ENCODE data around the gene ATAT1. TPM values are rescaled to one million over a fixed set of nuclear protein-coding genes. Genes with fewer than 3 reads are reported as not detected.

Gene ATAT1
- total and polyA plus RNA-seq, 2 of the 4 experiments (the other 2 are of a cell fraction), result 5.6 to 15.5 TPM

DNA sequence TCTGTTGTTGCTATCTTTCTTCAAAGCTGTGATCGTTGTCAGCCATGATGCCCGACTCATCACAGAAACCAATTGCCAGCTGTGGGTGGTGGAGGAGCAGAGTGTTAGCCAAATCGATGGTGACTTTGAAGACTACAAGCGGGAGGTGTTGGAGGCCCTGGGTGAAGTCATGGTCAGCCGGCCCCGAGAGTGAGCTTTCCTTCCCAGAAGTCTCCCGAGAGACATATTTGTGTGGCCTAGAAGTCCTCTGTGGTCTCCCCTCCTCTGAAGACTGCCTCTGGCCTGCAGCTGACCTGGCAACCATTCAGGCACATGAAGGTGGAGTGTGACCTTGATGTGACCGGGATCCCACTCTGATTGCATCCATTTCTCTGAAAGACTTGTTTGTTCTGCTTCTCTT is 36.2 kb upstream of the ATAT1 start:
- dilution Hi-C loops (cut with HindIII; ENCODE audit: low sequenced_read_pairs, unreplicated experiment), result no loop called here
- Histone ChIP-seq H3K4ac (ENCODE audit: low read depth, low read length) (peak overlapping the region; percentile 41), H3K27ac (ENCODE audit: insufficient read depth, low read length) (peak overlapping the region; percentile 85; the same call in 1 of the 2 replicates), H3K9ac (ENCODE audit: low read depth, low read length) (no peak overlapping the region; the same call in 1 of the 2 replicates), H3K4me3 (ENCODE audit: insufficient read depth, low read depth, low read length) (no peak overlapping the region), H3K23ac (ENCODE audit: low read depth, low read length) (no peak overlapping the region; the same call in 1 of the 2 replicates), H2AFZ (replicated peaks; ENCODE audit: low read length, poor library complexity) (no peak overlapping the region), H3K36me3 (ENCODE audit: control insufficient read depth, insufficient read depth, low read length) (peaks cover 59% of the 10 kb centered on the region), H2BK5ac (ENCODE audit: low read depth, low read length, poor library complexity, severe bottlenecking) (peak overlapping the region; percentile 16), H3K56ac (ENCODE audit: extremely low read depth, insufficient read depth, low read length) (no peak overlapping the region), H2BK15ac (ENCODE audit: low read depth, low read length) (no peak overlapping the region), H4K20me1 (ENCODE audit: insufficient read depth, low read length) (peaks cover 5% of the 10 kb centered on the region; the same call in 1 of the 2 replicates), H3K79me1 (ENCODE audit: low read depth in 1 of 2, low read length in 2 of 2) (peaks cover 16 to 18% of the 10 kb centered on the region in 2 experiments), H4K5ac (ENCODE audit: low read depth, low read length) (peak overlapping the region; percentile 44; the same call in 1 of the 2 replicates), H3K9me3 (ENCODE audit: control insufficient read depth, insufficient read depth, low read length) (no peaks in the 10 kb centered on the region), H3K18ac (ENCODE audit: low read depth, low read length) (peak overlapping the region; percentile 24; the same call in 1 of the 2 replicates), H3K14ac (replicated peaks; ENCODE audit: low read depth, low read length) (no peak overlapping the region; the same call in 1 of the 2 replicates), H3K4me2 (ENCODE audit: low read depth, low read length) (no peak overlapping the region), H4K91ac (ENCODE audit: insufficient read depth, low read depth, low read length) (0 out of 2 replicates have a peak overlapping the region, but pooled peaks have one; percentile 2), H2BK120ac (ENCODE audit: low read depth, low read length) (no peak overlapping the region), H2AK9ac (replicated peaks; ENCODE audit: low read depth, low read length, poor library complexity) (peak overlapping the region; percentile 17), H3K4me1 (ENCODE audit: control insufficient read depth, insufficient read depth, low read length) (peaks cover 7% of the 10 kb centered on the region), H2BK20ac (ENCODE audit: low read depth, low read length) (no peak overlapping the region), H2AK5ac (ENCODE audit: low read depth, low read length) (no peak overlapping the region; the same call in 1 of the 2 replicates), H3K27me3 (ENCODE audit: control insufficient read depth, insufficient read depth, low read length) (no peaks in the 10 kb centered on the region), H3K9me1 (ENCODE audit: insufficient read depth, low read length) (no peaks in the 10 kb centered on the region; the same call in 1 of the 2 replicates), H4K8ac (ENCODE audit: low read depth in 2 of 2, low read length in 2 of 2) (peak overlapping the region in 1 of 2 experiments; percentile 20; a peak in 2 of 4 replicates)
- TSS peak; percentile 78 for BruUV-seq (replicated peaks)
- WGBS, 2 experiments (ENCODE audit: extremely low coverage in 2 of 2, insufficient read length in 1 of 2), result 100% methylated on average over 4 of the region's 8 CpGs; no CpG with 5 or more reads in 1 of the 2 experiments
- in situ Hi-C loops (cut with MboI; ENCODE audit: low sequenced_read_pairs), result no loop called here
- ChIA-PET POLR2A (ENCODE audit: unreplicated experiment) (interaction anchor here (0.6 kb wide), 1 partner anchor 93 kb away, joined by 3 read pairs; no protein-coding TSS in a partner anchor), CTCF (interaction anchor here (0.8 to 1.4 kb wide), 2 partner anchors 21 to 45 kb away, joined by 3 read pairs; no protein-coding TSS in a partner anchor)
- DNase-seq (no peak), ATAC-seq (ENCODE audit: low read depth) (peak; percentile 12)
- intact Hi-C loops (cut with micrococcal nuclease), result no loop called here
- TF ChIP-seq MXI1 (IDR thresholded peaks at IDR 0.05; ENCODE audit: borderline replicate concordance, low read depth, low read length), result no peak
- no peak for TF ChIP-seq RFX5 (IDR thresholded peaks at IDR 0.05; ENCODE audit: low read depth, low read length)
- TF ChIP-seq, protein P1, sequence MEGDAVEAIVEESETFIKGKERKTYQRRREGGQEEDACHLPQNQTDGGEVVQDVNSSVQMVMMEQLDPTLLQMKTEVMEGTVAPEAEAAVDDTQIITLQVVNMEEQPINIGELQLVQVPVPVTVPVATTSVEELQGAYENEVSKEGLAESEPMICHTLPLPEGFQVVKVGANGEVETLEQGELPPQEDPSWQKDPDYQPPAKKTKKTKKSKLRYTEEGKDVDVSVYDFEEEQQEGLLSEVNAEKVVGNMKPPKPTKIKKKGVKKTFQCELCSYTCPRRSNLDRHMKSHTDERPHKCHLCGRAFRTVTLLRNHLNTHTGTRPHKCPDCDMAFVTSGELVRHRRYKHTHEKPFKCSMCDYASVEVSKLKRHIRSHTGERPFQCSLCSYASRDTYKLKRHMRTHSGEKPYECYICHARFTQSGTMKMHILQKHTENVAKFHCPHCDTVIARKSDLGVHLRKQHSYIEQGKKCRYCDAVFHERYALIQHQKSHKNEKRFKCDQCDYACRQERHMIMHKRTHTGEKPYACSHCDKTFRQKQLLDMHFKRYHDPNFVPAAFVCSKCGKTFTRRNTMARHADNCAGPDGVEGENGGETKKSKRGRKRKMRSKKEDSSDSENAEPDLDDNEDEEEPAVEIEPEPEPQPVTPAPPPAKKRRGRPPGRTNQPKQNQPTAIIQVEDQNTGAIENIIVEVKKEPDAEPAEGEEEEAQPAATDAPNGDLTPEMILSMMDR (conservative IDR thresholded peaks at IDR 0.05; ENCODE audit: low read depth, low read length), result no peak
- TF ChIP-seq, protein P2, sequence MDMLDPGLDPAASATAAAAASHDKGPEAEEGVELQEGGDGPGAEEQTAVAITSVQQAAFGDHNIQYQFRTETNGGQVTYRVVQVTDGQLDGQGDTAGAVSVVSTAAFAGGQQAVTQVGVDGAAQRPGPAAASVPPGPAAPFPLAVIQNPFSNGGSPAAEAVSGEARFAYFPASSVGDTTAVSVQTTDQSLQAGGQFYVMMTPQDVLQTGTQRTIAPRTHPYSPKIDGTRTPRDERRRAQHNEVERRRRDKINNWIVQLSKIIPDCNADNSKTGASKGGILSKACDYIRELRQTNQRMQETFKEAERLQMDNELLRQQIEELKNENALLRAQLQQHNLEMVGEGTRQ (IDR thresholded peaks at IDR 0.05; ENCODE audit: low read depth, low read length), result no peak
- TF ChIP-seq FOS (IDR thresholded peaks at IDR 0.05; ENCODE audit: low read depth, low read length), result no peak
- no peak for TF ChIP-seq CEBPB (IDR thresholded peaks at IDR 0.05; ENCODE audit: low read depth, low read length)
- no peak for TF ChIP-seq MAFK (IDR thresholded peaks at IDR 0.05; ENCODE audit: low read depth, low read length)
- TF ChIP-seq BHLHE40 (IDR thresholded peaks at IDR 0.05; ENCODE audit: low read depth, low read length), result no peak
- TF ChIP-seq RCOR1 (IDR thresholded peaks at IDR 0.05; ENCODE audit: insufficient replicate concordance, low read length), result no peak
- TF ChIP-seq MAZ (IDR thresholded peaks at IDR 0.05; ENCODE audit: borderline replicate concordance, low read depth, low read length), result no peak
- TF ChIP-seq CHD1 (IDR thresholded peaks at IDR 0.05; ENCODE audit: low read depth, low read length), result no peak
- no peak for TF ChIP-seq RAD21 (IDR thresholded peaks at IDR 0.05; ENCODE audit: low read length)
- TF ChIP-seq, protein P3, sequence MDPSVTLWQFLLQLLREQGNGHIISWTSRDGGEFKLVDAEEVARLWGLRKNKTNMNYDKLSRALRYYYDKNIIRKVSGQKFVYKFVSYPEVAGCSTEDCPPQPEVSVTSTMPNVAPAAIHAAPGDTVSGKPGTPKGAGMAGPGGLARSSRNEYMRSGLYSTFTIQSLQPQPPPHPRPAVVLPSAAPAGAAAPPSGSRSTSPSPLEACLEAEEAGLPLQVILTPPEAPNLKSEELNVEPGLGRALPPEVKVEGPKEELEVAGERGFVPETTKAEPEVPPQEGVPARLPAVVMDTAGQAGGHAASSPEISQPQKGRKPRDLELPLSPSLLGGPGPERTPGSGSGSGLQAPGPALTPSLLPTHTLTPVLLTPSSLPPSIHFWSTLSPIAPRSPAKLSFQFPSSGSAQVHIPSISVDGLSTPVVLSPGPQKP (IDR thresholded peaks at IDR 0.05; ENCODE audit: borderline replicate concordance, low read depth, low read length), result no peak
- TF ChIP-seq SMC3 (IDR thresholded peaks at IDR 0.05; ENCODE audit: low read depth, low read length), result no peak
- no peak for TF ChIP-seq POLR2A (IDR thresholded peaks at IDR 0.05; ENCODE audit: low read depth, low read length)
- no peak for TF ChIP-seq NFE2L2 (IDR thresholded peaks at IDR 0.05; ENCODE audit: low read depth, low read length)
